Astrocyte of the spinal cord (primary cell): ENCODE measurements around the gene SLC39A3.

ENCODE experiments used
- DNase-seq: peaks from one replicate; pipeline ENCODE4 v3.0.0; 2011; ENCODE audit warnings: low read depth, low spot score
- H3K4me3 ChIP-seq: 2 replicates; pipeline ENCODE4 v1.5.1; 2011; ENCODE audit warnings: low read depth, mild to moderate bottlenecking, low read length, moderate library complexity
- in situ Hi-C: cut with HindIII; loops from 2 replicates; pipeline ENCODE4 v1.10.0; 2017; ENCODE audit warnings: low sequenced_read_pairs
- TF ChIP-seq, protein P1 (sequence below): IDR thresholded peaks from 2 replicates; pipeline ENCODE4 v1.5.1; 2012; ENCODE audit warnings: low read depth, mild to moderate bottlenecking, low read length, inconsistent platforms

SLC39A3 gene, protein sequence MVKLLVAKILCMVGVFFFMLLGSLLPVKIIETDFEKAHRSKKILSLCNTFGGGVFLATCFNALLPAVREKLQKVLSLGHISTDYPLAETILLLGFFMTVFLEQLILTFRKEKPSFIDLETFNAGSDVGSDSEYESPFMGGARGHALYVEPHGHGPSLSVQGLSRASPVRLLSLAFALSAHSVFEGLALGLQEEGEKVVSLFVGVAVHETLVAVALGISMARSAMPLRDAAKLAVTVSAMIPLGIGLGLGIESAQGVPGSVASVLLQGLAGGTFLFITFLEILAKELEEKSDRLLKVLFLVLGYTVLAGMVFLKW

DNA sequence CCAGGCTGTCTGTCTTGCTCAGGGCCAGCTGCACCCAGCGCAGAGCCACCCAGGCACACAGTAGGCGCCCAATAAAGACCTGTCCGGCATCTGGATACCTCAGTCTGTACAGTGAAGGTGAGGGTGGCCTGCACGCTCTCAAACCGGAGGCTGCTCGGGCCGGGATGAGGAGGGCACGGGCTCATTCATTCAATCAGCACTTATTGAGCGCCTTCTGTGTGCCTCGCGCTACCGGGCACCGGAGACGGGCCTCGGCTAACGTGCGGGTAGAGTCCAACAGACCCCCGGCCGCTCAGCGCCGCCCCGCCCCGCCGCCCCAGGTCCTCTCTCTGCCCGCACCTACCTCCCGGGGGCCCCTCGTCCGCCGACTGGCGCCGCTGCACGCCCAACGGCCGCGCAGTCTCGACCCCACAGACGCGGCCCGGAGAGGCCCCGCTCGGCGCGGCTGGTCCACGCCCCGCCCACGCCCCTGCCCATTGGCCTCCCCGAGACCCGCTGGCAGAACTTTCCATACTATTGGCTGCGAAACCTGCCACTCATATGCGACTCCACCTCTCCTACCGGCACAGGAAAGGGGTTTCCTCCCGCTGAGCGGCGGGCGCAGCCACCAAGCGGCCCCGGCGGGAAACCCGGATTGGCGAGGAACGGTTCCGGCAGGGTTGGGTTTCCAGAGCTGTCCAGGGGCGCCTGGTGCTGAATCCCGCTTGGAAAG is at the start of gene SLC39A3:
TSS of gene SLC39A3 (minus strand) at position 416 of the 712 bp plus-strand sequence. CDS start 2,760 bp downstream, outside the sequence.
- peak within 1 kb of the TSS; percentile 91 for H3K4me3 ChIP-seq
- peak; percentile 98 for DNase-seq
- TF ChIP-seq, protein P1, sequence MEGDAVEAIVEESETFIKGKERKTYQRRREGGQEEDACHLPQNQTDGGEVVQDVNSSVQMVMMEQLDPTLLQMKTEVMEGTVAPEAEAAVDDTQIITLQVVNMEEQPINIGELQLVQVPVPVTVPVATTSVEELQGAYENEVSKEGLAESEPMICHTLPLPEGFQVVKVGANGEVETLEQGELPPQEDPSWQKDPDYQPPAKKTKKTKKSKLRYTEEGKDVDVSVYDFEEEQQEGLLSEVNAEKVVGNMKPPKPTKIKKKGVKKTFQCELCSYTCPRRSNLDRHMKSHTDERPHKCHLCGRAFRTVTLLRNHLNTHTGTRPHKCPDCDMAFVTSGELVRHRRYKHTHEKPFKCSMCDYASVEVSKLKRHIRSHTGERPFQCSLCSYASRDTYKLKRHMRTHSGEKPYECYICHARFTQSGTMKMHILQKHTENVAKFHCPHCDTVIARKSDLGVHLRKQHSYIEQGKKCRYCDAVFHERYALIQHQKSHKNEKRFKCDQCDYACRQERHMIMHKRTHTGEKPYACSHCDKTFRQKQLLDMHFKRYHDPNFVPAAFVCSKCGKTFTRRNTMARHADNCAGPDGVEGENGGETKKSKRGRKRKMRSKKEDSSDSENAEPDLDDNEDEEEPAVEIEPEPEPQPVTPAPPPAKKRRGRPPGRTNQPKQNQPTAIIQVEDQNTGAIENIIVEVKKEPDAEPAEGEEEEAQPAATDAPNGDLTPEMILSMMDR: no peak
- in situ Hi-C loops: no loop called here

DNA sequence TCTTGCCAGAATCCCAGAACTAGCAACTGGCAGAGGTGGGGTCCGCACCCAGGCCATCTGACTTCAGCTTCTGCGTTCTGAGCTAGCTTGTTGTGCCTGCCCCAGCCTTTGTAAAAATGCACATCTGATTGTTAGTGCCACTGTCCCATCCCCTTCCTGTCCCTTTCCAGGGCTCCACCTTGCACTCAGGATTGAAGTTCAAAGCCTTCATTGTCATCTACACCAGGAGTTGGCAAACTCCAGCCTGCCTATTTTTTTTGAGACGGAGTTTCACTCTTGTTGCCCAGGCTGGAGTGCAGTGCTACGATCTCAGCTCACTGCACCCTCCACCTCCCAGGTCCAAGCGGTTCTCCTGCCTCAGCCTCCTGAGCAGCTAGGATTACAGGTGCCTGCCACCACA is 48.4 kb upstream of the SLC39A3 start:
- no peak for DNase-seq
- in situ Hi-C loops: no loop called here
- no peak overlapping the region for H3K4me3 ChIP-seq
- TF ChIP-seq, protein P1: no peak

DNA sequence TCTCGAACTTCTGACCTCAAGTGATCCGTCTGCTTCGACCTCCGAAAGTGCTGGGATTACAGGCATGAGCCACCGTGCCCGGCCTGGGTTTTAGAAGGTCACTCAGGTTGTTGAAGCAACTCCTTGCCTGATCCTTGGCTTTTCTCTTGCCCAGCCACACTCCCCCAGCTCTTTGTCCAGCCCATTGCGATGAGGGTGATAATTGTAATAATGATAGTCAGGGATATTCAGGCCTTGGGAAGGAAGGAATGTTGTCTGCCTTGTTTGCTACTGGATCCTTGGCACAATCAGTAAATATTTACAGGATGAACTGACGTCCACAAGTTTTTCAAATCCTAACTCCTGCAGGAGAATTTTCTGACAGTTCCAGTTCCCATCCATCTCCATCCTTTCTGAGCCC is 47.3 kb upstream of the SLC39A3 start:
- in situ Hi-C loops: no loop called here
- no peak overlapping the region for H3K4me3 ChIP-seq
- no peak for DNase-seq
- TF ChIP-seq, protein P1: no peak

DNA sequence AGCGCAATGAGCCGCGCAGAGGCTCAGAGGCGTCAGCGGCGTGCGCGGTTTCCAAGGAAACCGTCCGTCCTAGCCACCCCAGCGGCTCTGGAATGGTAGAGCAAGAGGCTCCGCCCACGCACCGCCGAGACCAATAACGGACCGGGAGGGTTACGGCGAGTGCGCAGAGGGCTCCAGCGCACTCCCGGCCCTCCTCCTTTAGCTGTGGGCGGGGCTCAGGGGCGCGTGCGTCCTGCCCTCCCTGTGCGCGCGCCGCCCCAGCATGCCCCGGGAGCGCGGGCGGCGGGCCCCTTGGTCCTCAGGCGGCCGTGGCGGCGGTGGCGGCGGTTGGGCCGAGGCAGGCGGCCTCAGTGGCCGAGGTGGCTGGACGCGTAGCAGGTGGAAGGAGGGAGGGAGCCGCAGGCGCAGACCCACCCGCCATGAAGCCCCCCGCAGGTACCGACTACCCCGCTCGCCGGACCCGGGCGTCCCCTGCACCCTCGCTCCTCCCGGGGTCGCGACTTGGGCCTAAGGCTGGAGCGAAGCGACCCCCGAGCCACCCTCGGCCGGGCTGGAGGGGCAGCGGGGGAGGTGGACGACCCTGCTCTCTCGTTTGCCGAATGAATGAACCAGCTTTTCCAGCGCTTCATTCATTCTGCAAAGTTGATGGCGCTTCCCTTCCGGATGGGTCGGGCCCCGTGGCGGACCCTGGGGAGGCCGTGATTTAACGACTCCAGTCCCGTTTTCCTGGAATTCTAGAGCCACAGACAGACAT is 45.6 kb upstream of the SLC39A3 start, which contains the start of gene THOP1:
TSS of gene THOP1 (plus strand) at position 260 of the 754 bp plus-strand sequence. CDS start at position 420, 160 bp downstream.
- TF ChIP-seq, protein P1: no peak
- peak; percentile 99 for DNase-seq
- H3K4me3 ChIP-seq: peak within 1 kb of the TSS; percentile 83
- in situ Hi-C loops: no loop called here

DNA sequence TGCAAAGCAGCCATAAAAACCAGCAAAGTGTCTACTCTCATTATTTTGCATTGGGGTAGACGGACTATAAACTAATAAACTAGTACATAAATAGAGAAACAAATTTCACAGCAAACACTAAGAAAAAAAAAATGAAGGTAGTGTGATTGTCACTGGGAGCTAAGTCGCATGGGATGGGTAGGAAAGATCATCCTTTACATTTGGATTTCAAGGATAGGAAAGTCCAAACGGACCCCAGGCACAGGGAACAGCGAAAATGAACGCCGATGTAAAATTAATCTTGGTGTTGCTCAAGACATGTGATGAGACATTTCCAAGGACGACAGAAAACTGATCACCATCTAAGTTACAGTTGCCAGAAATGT is 43.9 kb upstream of the SLC39A3 start:
- in situ Hi-C loops: no loop called here

More for the DNA sequence above, 43.9 kb upstream of the SLC39A3 start:
- no peak for DNase-seq
- H3K4me3 ChIP-seq: peak overlapping the region; percentile 33
- TF ChIP-seq, protein P1: no peak
